DMS153 (cell line): Measurements from ENCODE around the gene GPATCH1.
A peak's percentile ranks its signal among the peaks of the same experiment; 100 is the strongest.
"Not testable (repeated sequence)": the region's sequence is repeated elsewhere in the genome, so short reads cannot be mapped to it uniquely, and the experiment has no call there.

Experiments used
- DNase-seq: peaks from one replicate; lab custom pipeline; 2025; lab: John Stamatoyannopoulos, UW

Gene GPATCH1

GRCh38 chr19:33159149-33159548 is 78.2 kb downstream of the GPATCH1 start:
- DNase-seq = no peak

GRCh38 chr19:33159893-33160292 is 78.9 kb downstream of the GPATCH1 start:
- DNase-seq = no peak

DNA sequence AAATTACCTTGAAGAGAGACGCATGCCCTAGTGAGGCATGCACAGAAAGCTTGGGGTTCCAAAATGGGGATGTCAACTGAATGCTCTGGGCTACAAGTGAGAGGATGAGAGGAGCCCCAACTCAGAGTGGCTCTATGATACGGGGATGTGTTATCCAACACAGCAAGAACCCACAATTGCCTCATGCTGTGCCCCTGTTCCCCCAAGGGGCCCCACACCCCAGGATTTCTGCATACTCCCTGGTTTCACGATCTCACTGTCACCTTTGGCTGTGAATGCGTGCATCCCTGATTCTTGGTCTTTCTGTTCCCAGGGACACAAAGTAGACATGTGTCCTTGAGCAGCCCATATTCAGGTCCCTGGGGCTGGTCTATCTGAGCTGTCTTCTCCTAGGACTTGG is 80.2 kb downstream of the GPATCH1 start:
- DNase-seq = no peak

- DNase-seq = no peak
Measured at GRCh38 chr19:33163481-33163880, 82.5 kb downstream of the GPATCH1 start.

- not testable (repeated sequence) for DNase-seq
Measured at GRCh38 chr19:33166037-33166436, 85.1 kb downstream of the GPATCH1 start.

- DNase-seq = no peak
Measured at GRCh38 chr19:33167438-33167837, 86.5 kb downstream of the GPATCH1 start.

DNA sequence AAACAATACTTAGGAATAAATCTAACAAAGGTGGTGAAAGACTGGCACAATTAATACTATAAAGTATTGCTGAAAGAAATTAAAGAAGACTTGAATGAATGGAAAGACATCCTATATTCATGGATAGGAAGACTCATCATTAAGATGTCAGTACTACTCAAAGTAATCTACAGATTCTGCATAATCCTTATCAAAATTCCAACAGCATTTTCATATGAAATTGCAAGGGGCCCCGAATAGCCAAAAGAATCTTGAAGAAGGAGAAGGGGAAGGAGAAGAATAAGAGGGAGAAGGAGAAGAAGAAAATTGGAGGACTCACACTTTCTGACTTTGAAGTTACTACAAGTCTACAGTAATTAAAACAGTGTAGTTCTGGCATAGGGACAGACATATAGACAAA is 87.5 kb downstream of the GPATCH1 start:
- no peak for DNase-seq

DNA sequence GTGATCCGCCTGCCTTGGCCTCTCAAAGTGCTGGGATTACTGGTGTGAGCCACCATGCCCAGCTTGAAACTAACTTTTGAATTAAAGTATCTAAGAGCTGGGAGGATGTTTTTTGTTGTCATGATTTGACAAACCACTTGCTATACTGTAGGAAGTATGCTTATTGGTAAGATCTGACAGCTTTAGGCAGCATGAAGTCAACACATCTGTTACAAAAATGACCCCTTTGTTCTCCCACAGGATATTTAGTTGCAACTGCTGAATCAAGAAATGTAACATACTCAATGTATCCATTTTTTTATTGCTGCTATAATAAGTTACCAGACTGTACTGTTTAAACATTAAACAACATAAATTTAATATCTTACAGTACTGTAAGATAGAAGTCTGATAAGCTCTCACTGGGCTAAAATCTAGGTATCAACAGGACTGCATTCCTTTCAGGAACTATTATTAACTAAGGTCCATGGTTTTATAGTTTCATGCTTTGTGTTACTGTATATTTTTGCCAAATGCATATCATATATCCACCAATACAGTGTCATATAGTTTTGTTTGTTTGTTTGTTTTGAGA is 90.3 kb downstream of the GPATCH1 start:
- no peak for DNase-seq

GRCh38 chr19:33171916-33172359 is 91.0 kb downstream of the GPATCH1 start:
- no peak for DNase-seq

- no peak for DNase-seq
Measured at GRCh38 chr19:33174186-33174585, 93.2 kb downstream of the GPATCH1 start.

DNA sequence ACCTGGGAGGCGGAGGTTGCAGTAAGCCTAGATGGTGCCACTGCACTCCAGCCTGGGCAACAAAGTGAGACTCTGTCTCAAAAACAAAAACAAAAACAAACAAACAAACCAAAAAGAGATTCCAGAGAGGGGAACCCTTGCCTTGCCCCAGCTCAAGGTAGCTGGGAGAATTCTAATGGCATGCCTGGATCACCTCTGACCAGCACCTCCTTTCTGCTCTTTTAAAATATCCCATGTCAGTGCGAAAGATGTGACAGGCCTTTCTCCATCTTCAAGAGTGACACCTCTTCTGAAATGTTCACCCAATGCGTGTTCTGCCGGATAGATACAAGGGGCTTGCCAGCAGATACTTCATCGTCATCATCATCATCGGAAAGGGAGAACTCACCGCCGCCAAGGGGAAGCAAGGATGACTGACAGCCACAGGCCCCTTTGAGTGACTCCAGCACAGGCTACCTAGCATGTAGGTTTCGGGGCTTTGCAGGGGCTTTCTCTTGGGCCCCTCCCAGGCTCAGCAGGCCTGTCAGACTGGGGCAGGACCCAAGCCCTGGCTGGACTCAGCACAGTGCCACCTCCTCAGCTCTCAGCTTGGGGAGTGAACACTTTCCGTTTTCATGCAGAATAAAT is 94.3 kb downstream of the GPATCH1 start:
- no peak for DNase-seq

GRCh38 chr19:33175886-33176669 is 95.1 kb downstream of the GPATCH1 start:
- no peak for DNase-seq

DNA sequence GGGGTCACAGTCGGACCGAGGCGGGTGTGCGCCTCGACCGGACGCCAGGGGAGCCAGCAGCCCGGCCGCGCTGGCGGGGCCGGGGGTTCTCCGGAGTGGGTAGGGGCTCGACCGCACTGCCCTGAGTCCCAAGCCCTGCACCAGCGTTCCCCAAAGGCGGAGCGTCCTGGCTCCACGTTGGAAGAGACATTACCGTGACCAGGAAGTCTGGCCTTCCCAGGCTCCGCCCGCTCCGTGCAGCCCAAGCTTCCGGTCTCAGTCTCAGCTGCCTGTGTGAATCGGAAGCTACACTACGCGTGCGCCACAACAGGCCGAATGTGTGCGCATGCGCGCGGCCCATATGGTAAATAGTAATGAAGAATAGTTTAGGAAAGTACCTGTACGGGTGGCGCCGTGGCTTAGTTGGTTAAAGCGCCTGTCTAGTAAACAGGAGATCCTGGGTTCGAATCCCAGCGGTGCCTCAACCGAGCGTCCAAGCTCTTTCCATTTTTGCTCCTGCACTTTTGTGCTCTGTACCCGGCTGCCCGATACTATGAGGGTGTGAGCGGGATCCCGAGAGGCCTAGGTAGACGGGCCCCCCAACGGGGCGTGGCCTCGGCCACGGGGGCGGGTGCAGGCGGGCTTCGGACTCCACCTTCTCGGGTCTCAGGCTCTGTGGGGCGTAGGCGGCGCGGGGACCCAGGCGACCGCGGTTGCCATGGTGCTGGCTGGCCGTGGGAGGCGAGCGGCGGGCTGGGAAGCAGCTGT is 95.9 kb downstream of the GPATCH1 start:
- peak; percentile 100 for DNase-seq

GRCh38 chr19:33177417-33177979 is 96.5 kb downstream of the GPATCH1 start:
- no peak for DNase-seq
